Stimulated activated CD4-positive, alpha-beta T cell treated with anti-CD3 and anti-CD28 coated beads, TNF-alpha, amount 100 ng/mL, for 48 hours (primary cell): ENCODE measurements around the gene AMMECR1.
"Not testable (repeated sequence)": the region's sequence is repeated elsewhere in the genome, so short reads cannot be mapped to it uniquely, and the experiment has no call there.

Source experiments
- DNase-seq, 3 donors: peaks; one replicate each; pipeline ENCODE4 v3.0.0-alpha.2; 2020; ENCODE audit warnings: low read depth in 3 of 3

The AMMECR1 gene

GRCh38 chrX:110258552-110258951 lies 59.3 kb downstream of the AMMECR1 start:
- DNase-seq, result no peak

DNA sequence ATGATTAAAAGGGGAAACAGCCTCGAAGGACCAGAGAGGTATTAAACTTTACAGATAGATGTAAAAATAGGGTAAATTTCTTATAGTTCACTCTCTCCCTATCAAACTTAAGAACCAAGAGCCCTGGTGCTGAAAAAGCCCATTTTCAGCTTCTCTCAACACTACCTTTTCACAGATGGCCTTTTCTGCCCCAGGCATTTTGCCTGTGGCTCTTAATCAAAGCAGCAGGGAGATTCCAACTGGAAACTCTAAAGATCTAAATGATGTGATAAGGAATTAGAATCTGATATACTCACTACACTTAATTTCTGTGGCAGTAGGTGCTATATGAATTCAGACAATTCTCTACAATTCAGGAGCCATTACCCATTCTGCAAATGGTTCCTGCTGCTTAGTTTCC lies 60.0 kb downstream of the AMMECR1 start:
- no peak for DNase-seq

GRCh38 chrX:110252711-110253110 lies 65.2 kb downstream of the AMMECR1 start:
- no peak for DNase-seq

DNA sequence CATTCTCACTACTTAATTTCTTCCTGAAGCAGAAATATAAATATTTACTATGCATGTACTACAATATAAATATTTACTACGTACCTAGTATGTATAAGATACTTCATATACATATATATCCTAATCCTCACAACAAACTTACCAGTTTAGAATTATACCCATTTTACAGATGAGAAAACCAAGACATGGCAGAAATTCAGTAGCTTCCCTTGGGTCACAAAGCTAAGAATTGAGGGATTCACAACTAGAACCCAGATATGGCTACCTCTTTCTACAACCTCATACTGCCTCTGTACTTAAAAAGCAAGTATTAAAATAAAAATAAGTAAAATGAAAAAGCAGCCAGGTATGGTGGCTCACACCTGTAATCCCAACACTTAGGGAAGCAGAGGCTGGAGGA lies 65.9 kb downstream of the AMMECR1 start:
- DNase-seq, result no peak

DNA sequence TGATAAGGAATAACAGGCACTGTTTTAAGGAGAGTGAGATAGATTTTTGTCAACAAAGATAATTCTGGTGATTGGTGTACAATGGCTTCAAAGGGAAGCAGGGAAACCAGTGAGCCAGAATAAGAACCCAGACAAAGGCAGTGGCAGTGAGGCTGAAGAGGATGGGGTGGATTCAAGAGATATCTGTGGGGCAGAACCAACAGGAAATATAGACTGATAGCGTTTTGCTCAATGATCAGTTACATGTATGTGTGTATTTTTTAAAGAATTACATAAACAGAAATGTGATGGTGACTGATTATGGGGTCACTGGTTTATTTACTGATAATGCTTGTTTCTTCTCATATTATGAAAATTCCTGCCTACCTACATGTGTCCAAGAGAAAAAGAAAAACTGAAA lies 66.4 kb downstream of the AMMECR1 start:
- no peak for DNase-seq

DNA sequence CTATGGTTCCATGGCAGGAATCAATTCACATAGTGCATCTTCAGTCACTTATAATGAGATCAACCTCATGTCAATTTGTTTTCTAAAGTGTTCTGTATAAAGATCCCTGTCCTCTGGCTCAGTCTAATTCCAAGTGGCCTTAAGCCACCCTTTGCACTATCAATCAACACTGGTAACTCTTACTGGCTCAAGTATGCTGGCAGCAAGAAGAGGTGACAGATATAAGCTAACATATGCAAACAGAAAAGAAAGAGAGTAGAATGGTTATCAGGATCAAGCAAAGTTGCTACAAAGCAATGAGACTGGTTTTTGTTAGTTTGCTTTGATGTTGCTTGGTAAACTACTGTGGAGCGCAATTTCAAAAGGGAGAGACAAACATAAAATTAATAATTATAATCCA lies 67.0 kb downstream of the AMMECR1 start:
- DNase-seq, result no peak

GRCh38 chrX:110248578-110248977 lies 69.3 kb downstream of the AMMECR1 start:
- no peak for DNase-seq

DNA sequence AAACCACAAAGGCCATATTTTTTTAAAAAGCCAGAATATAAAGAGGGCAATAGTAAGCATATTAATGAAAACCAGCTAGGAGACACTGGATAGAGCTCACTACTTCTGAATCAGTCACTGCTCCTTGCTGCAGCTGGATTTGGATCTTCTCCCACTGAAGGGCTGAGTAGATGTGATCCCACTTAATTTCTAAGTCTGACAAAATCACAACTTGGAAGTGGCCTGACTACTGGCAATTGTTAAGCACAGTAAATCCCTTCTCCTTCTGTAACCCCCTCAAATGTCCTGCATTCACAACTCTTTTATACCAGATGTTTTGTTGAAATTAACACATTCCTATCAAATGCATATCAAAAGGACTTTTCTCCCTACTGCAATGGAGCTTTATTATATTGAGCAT lies 72.9 kb downstream of the AMMECR1 start:
- no peak for DNase-seq

GRCh38 chrX:110242371-110242770 lies 75.5 kb downstream of the AMMECR1 start:
- no peak for DNase-seq

DNA sequence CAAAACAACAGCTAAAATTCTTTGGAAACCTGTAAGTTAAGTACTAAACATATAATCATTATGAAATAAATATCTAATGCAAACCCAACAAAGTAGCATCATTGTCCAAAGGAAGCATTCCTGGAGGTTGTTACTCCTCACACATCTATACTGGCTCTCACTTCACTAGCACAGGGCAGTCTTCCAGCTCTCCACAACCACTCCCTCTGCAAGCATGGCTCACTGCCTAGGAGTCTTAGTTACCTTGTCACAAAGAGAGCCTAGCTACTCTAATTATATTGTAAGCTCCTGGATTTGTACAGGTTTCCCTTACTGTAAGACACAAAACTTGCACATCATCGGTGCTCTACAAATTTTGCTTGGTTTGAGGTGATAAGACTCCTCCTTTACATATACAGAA lies 76.1 kb downstream of the AMMECR1 start:
- no peak for DNase-seq

GRCh38 chrX:110238259-110238658 lies 79.6 kb downstream of the AMMECR1 start:
- DNase-seq, result not testable (repeated sequence)

GRCh38 chrX:110231485-110231884 lies 86.4 kb downstream of the AMMECR1 start:
- DNase-seq, result not testable (repeated sequence)

GRCh38 chrX:110229497-110230111 lies 88.3 kb downstream of the AMMECR1 start:
- DNase-seq, result peak; percentile 30 to 69 (median 57)

DNA sequence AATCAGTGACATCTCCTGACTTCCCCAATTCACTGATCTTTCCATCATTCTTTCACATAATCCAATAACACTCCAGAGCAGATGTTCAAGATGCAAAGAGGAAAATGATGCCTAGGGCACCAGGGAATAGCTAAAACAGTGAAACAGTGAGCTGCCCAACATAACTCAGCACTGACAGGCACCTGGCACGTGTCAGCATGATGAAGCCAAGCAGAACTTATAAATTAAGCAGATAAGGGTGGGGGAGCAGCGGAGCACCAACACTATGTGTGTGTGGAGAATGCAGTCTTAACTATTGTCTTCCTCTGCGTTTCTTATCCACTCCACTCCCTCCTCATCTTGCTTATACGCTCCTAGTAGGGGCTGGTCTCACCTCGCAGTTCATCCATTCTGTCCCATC lies 89.4 kb downstream of the AMMECR1 start:
- no peak for DNase-seq

DNA sequence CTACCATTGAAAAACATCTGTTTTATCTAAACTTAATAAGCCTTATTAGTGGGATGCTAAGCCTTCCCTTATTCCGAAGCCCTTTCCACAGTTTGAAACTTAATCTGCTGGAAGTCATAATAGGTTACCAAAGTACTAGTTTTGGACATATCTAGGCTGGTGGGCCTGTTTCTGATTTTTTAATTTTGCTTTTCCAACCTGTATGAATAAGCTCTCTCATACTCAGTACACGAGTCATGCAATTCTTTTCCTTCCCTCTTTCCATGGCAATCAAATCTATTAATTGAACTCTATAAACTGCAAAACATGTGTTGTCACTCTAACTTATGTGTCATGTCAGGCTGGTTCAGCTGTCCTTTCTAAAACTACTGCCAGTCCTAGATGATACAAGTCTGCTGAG lies 91.0 kb downstream of the AMMECR1 start:
- no peak for DNase-seq

DNA sequence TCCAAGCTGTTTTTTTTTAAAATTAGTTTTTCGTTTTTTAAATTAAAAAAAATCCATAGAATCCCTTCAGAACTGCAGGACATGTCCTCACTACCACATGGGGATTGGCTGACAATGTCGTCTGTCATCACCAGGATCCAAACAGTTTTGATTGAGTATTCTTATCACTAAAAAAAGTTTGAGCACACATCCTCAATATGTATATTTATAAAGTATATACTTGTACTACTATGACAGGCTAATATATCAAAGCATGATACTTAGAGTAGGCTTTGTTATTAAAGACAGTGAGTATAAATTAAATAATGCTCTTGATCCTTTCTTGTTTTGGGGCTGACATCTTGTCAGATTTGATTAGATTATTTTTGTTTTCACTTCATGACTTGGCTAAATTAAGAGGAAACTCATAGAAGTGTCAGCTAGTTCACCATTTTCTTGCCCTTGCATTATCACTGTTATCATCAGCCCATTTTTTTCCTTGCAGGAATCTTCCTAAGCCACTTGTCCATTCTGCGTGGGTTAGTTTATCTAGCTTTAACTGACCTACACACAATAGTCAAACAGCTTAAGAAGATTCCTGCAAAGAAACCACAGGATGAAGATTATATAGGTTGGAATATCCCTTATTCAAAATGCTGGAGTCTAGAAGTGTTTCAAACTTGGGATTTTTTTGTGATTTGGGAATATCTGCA lies 92.8 kb downstream of the AMMECR1 start:
- DNase-seq, result no peak

DNA sequence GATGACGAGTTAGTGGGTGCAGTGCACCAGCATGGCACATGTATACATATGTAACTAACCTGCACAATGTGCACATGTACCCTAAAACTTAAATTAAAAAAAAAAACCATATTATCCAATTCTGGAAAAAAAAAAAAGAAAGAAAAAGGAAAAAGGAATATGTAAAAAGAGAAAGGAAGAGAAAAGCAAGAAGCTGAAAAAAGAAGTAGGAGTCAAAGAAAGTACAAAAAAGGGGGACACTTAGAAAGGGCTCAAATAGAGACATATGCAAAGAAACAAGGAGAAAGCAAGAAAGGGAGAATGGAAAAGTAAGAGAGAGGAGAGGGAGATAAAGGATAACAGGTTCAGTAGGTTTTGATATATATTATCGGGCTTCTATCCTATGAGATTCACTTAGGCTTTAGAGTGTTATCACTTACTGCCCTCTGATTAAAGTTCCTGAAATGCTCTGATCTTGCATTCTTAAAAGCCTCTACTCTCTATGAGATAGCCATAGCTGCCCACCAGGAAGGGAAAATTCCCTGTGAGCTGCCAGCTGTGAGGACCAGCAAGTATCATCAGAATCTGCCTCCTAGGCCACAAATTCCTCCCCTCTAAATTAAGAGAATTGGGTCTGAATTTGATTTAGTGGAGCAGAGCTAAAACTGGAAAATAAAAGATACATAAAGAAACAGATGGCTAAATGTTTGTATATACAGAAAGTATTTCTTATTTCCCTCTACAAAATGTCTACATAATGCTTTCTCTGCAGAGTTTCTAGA lies 95.2 kb downstream of the AMMECR1 start:
- no peak for DNase-seq

GRCh38 chrX:110219920-110220319 lies 98.0 kb downstream of the AMMECR1 start:
- no peak for DNase-seq

- DNase-seq, result no peak
These were observed 99.3 kb downstream of the AMMECR1 start for GRCh38 chrX:110218591-110218990.

- no peak for DNase-seq
These were observed 101.9 kb downstream of the AMMECR1 start for GRCh38 chrX:110216027-110216426.

GRCh38 chrX:110215411-110215810 lies 102.5 kb downstream of the AMMECR1 start:
- no peak for DNase-seq

- no peak for DNase-seq
These were observed 103.2 kb downstream of the AMMECR1 start for GRCh38 chrX:110214684-110215083.

GRCh38 chrX:110213183-110213582 lies 104.7 kb downstream of the AMMECR1 start:
- DNase-seq, result no peak
